NCI-H2107 (cell line): ENCODE data around the gene MRPL28.
A peak's percentile ranks its signal among the peaks of the same experiment; 100 is the strongest.
"Not testable (repeated sequence)": the region's sequence is repeated elsewhere in the genome, so short reads cannot be mapped to it uniquely, and the experiment has no call there.

Source experiments
- DNase-seq: peaks from one replicate; lab custom pipeline; 2025; lab: John Stamatoyannopoulos, UW

The MRPL28 gene

DNA sequence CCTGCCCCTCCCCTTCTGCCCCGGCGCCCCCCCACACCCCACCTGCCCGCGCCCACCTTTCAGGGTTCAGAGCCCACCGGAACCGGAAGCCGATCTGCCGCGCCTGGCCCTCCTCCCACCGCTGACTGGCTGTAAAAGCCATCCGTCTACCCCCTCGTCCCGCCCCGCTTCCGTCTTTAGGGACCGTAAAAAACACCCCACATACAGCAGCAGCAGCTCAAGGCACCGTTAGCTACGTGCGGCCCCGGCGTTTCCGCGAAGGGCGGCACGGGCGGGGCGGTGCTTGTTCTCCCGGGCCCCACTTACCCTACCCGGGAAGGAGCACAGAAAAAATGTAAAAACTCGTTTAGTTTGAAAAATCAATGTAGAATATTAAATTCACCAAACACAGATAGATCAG, at the start of gene MRPL28:
Gene MRPL28 (minus strand): TSS at position 96 of the 400 bp plus-strand sequence. CDS start 320 bp downstream, outside the sequence.
- DNase-seq = peak; percentile 87

DNA sequence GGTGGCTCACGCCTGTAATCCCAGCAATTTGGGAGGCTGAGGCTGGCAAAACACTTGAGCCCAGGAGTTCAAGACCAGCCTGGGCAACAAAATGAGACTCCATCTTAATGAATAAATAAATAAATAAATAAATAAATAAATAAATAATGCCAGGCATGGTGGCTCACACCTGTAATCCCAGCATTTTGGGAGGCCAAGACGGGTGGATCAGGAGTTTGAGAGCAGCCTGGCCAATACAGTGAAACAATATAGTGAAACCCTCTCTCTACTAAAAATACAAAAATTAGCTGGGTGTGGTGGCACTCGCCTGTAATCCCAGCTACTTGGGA, 44.8 kb upstream of the MRPL28 start:
- not testable (repeated sequence) for DNase-seq

DNA sequence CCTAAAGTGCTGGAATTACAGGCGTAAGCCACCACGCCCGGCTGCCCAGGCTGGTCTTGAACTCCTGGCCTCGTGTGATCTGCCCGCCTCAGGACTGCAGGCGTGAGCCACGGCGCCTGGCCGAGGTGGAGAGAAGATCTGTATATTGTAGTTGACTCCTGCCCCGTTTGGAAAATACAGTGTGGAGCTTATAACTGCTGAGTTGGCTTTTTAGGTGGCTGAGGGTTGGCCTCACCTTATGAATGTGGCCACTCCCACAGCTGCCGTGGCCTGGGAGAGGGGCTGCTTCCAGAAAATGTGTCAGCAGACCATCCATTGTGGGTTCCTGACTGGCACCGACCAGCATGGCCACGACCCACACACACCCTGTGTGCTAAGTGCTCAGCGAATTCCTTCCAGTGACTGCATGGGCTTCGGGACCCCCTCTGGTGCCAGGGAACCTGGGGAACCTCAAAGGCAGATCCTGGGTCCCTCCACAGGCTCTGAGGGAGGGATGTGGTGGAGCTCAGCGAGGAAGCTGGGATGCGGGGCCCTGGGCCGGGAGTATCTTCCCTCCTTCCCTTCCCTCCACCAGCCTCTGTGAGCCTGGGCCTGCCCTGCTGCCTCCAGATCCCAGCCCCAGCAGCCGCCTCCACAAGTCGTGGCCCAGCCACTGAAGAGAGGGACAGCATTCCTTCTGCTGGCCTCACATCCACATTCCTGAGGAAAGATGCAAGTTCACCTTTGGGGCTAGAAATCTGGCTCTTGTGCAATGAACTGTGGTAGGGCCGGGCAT, 44.2 kb upstream of the MRPL28 start:
- no peak for DNase-seq

- no peak for DNase-seq
Measured at GRCh38 chr16:411576-412265, 41.4 kb upstream of the MRPL28 start.

DNA sequence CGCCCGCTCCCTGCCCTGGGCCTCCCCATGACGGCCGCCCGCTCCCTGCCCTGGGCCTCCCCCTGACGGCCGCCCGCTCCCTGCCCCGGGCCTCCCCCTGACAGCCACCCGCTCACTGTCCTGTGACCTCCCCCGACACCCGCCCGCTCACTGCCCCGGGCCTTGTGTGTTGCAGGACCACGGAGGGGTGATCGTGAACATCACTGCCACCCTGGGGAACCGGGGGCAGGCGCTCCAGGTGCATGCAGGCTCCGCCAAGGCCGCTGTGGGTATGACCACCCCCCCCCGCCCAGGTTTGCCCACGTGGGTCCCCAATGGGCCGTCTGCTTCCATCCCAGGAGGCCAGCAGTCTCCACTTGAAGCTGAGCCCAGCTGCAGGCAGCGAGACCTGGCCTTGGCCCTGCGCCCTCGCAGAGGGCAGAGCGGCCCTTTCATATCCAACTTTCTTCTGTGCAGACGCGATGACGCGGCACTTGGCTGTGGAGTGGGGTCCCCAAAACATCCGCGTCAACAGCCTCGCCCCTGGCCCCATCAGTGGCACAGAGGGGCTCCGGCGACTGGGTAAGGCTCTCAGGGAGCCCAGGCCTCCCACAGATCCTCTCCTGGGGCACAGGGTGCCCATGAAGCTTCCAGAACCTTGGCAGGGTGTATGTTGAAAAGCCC, 40.3 kb upstream of the MRPL28 start:
- DNase-seq = no peak

DNA sequence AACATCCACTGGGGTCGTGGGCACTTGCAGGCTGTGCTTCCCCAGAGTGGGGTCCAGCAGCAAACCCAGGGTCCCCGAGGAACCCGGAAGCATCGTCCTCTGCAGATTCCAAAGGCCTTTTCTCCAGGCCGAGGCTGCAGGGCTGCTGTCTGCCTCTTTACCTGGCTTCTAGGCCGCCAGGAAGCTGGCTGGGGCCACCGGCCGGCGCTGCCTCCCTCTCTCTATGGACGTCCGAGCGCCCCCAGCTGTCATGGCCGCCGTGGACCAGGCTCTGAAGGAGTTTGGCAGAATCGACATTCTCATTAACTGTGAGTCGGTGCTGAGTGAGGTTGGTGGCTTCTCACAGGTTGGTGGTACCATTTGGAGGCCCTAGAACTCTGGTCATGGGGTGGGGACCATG, 36.9 kb upstream of the MRPL28 start:
- DNase-seq = no peak

GRCh38 chr16:405548-406506, 35.5 kb upstream of the MRPL28 start:
- DNase-seq = no peak

DNA sequence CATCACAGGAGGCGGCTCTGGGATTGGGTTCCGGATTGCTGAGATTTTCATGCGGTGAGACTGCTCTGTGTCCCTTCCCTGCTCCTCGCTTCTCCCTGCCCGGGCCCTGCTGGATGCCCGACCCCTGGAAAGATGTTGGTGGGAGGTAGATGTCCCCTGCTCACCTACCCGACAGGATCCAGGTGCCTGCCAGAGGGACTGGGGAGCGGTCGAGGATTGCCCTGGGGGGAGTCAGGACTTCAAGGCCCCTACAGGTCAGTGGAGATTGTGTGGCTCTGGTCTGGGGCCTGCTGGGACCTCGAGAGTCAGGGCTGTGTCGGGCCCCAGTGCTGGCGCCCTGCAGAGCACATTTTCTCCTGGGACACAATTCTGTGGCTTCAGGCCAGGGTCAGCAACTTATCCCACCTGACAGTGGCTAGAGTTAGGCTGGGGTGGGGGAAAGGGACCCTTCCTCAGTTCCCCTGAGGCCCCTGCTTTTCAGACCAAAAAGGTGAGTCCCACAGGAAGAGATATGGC, 34.7 kb upstream of the MRPL28 start:
- no peak for DNase-seq

GRCh38 chr16:401468-402348, 31.4 kb upstream of the MRPL28 start, which contains the start of gene DECR2:
TSS of gene DECR2 (plus strand) at chr16:401885. CDS start at chr16:401964, 79 bp downstream.
- DNase-seq = peak; percentile 85

GRCh38 chr16:400061-400591, 29.8 kb upstream of the MRPL28 start:
- DNase-seq = no peak

DNA sequence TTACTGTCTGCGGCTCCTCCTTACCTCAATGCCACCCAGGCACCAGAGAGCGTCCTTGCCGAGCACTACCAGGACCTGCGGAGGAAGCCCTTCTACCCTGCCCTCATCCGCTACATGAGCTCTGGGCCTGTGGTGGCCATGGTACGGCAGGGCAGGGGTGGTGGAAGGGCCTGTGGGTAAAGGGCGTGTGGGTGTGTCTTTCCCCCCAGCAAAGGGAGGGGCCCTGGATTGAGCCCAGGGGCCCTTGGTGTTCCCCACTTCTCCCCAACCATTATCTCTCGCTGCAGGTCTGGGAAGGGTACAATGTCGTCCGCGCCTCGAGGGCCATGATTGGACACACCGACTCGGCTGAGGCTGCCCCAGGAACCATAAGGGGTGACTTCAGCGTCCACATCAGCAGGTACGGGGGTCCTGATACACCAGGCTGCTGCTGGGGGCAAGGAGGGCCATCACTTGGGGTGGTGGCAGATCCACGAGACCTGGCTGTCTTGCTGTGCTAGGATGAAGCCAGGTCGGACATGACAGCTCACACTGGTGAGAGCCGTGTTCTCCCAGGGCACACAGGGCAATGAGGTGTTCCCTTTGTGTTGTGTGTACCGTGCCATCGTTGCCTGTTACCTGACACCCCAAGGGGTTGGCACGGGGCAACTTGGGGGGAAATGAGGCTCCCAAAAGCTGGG, 29.1 kb upstream of the MRPL28 start:
- DNase-seq = no peak

DNA sequence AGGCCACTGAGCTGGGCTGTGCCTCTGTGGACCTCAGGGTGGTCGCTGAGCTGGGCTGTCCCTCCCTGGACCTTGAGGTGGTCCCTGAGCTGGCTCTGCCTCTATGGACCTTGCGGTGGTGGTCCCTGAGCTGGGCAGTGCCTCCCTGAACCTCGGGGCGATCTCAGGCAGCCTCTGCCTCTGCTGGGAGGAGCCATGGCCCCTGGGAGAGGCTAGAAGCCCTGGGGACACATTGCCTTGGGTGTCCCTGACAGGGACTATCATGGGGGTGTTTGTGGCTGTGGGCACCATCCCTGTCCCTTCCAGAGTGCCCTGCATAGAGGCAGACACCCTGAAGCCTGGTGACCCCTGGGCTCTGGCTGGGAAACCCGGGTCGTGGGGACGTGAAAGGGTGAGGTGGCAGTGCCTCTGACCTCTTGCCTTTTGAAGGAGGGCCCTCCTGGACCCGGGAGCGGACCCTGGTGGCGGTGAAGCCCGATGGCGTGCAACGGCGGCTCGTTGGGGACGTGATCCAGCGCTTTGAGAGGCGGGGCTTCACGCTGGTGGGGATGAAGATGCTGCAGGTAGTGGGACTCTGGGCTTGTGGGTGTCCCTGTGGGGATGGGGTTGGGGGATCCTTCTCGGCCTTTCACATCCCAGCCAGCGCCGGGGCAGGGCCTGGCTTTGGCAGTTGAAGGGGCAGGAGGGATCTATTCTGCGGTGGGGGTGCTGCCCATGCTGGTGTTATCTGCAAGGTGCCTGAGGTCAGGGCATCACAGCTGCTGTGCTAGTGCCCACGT, 28.4 kb upstream of the MRPL28 start:
- DNase-seq = no peak

DNA sequence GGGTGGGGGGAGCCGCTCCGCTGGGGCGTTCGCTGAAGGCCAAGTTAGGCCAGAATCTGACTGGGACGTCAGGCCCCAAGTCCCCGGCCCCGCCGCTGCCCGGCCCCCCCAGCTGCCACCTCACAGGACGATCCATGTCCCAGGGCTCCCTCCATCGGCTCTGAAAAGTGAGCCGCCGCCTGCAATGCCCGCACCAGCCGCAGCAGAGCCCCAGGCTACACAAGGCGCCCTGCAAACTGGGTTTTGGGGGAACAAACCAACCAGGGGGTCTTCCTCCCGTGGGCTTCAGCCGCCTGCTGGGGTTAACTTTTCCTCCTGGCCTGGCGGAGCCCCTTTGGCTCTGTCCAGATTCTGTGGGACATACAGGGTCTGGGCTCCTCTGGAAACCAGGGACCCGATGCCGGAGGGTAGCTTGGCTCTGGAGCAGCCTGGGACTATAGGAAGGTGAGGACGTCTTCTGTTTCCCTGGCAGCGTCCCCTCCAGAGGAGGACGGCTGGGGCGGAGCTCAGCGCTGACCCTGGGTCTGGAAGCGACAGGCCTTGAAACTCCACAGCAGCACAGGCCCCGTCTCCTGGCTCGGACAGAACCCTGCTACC, 27.5 kb upstream of the MRPL28 start:
- DNase-seq = no peak

- DNase-seq = no peak
Measured at GRCh38 chr16:397135-397661, 26.9 kb upstream of the MRPL28 start, which contains the start of gene NME4. TSS of gene NME4 (plus strand) at chr16:397199. CDS start at chr16:397223, 24 bp downstream.

GRCh38 chr16:396605-397004, 26.3 kb upstream of the MRPL28 start:
- DNase-seq = no peak

DNA sequence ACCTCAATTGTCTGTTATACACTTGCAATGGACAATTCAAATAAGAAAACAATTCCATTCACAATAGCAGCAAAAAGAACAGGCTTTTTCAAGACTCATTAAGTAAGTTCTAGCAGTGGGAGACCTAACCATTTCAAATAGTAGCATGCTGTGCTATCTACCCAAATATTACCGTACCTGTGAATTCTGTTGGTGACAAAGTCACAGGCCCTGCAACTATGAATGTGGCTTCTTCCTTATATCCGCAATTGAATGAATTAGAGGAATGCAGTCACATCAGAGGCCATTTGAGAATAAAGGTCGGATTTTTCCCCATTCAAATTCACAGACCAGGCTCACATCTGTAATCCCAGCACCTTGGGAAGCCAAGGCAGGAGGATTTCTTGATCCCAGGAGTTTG, 25.9 kb upstream of the MRPL28 start:
- DNase-seq = no peak

DNA sequence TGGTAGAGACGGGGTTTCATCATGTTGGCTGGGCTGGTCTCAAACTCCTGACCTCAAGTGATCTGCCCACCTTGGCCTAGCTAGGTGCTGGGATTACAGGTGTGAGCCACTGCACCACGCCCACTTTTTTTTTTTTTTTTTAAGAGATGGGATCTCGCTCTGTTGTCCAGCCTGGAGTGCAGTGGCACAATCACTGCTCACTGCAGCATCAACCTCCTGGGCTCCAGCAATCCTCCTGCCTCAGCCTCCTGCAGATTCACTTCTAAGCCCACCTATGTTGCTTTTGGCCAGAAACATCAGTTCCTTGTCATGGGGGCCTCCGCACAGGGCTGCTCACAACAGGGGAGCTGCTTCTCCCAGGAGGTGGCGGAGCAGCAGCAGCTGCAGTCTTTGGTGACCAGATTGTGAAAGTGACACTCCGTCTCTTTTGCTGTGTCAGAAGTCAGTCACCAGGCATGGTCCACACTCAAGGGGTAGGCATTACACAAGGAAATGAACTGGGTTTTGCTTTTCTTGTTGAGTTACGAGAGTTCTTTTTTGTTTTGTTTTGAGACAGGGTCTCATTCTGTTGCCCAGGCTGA, 22.2 kb upstream of the MRPL28 start:
- no peak for DNase-seq

GRCh38 chr16:391885-392335, 21.6 kb upstream of the MRPL28 start:
- peak; percentile 40 for DNase-seq
